GM19455 (cell line): ENCODE data around the gene EHBP1.
"Not testable (repeated sequence)": the region's sequence is repeated elsewhere in the genome, so short reads cannot be mapped to it uniquely, and the experiment has no call there.

Source experiments
- ATAC-seq: cut with Tn5 transposase; IDR thresholded peaks from one replicate; pipeline ENCODE4 v1.9.1; 2021; ENCODE audit not compliant: unreplicated experiment

The EHBP1 gene

GRCh38 chr2:63007813-63008458, 302.4 kb downstream of the EHBP1 start:
- ATAC-seq, result no peak

- no peak for ATAC-seq
Measured at GRCh38 chr2:63008838-63009237, 303.3 kb downstream of the EHBP1 start.

- ATAC-seq, result no peak
Measured at GRCh38 chr2:63009490-63009889, 304.0 kb downstream of the EHBP1 start.

- ATAC-seq, result no peak
Measured at GRCh38 chr2:63012541-63012940, 307.0 kb downstream of the EHBP1 start.

GRCh38 chr2:63013438-63013837, 307.9 kb downstream of the EHBP1 start:
- ATAC-seq, result no peak

- ATAC-seq, result no peak
Measured at GRCh38 chr2:63015389-63015788, 309.9 kb downstream of the EHBP1 start.

GRCh38 chr2:63018439-63018838, 312.9 kb downstream of the EHBP1 start:
- ATAC-seq, result no peak

GRCh38 chr2:63019686-63020085, 314.2 kb downstream of the EHBP1 start:
- ATAC-seq, result not testable (repeated sequence)

- ATAC-seq, result no peak
Measured at GRCh38 chr2:63023444-63023843, 317.9 kb downstream of the EHBP1 start.

- no peak for ATAC-seq
Measured at GRCh38 chr2:63027220-63027619, 321.7 kb downstream of the EHBP1 start.

- ATAC-seq, result no peak
Measured at GRCh38 chr2:63029058-63029457, 323.5 kb downstream of the EHBP1 start.

- ATAC-seq, result no peak
Measured at GRCh38 chr2:63034526-63034925, 329.0 kb downstream of the EHBP1 start.

- ATAC-seq, result no peak
Measured at GRCh38 chr2:63035169-63035568, 329.7 kb downstream of the EHBP1 start.

GRCh38 chr2:63035660-63036059, 330.1 kb downstream of the EHBP1 start:
- ATAC-seq, result no peak

GRCh38 chr2:63038034-63038433, 332.5 kb downstream of the EHBP1 start:
- no peak for ATAC-seq

- no peak for ATAC-seq
Measured at GRCh38 chr2:63040586-63040985, 335.1 kb downstream of the EHBP1 start.

- no peak for ATAC-seq
Measured at GRCh38 chr2:63041592-63041991, 336.1 kb downstream of the EHBP1 start.

GRCh38 chr2:63044362-63045327, 339.1 kb downstream of the EHBP1 start:
- ATAC-seq, result no peak

GRCh38 chr2:63046552-63046951, 341.0 kb downstream of the EHBP1 start:
- ATAC-seq, result no peak

- ATAC-seq, result no peak
Measured at GRCh38 chr2:63046961-63047320, 341.4 kb downstream of the EHBP1 start.

- no peak for ATAC-seq
Measured at GRCh38 chr2:63047321-63048279, 342.1 kb downstream of the EHBP1 start.
